Stimulated activated CD4-positive, alpha-beta T cell treated with anti-CD3 and anti-CD28 coated beads, Interleukin-12 subunit alpha, Interleukin-12 subunit beta, amount 100 ng/mL, for 4 hours (primary cell): Measurements from ENCODE around the gene MRTFB.
"Not testable (repeated sequence)": the region's sequence is repeated elsewhere in the genome, so short reads cannot be mapped to it uniquely, and the experiment has no call there.

Source experiments
- DNase-seq: peaks from one replicate; pipeline ENCODE4 v3.0.0-alpha.2; 2020

The MRTFB gene

GRCh38 chr16:14070877-14071575 lies at the start of gene MRTFB:
Gene MRTFB (plus strand): TSS chr16:14071319. CDS start chr16:14140607, 69,288 bp downstream.
- DNase-seq: peak; percentile 83

GRCh38 chr16:14023526-14023925 lies 47.6 kb upstream of the MRTFB start:
- not testable (repeated sequence) for DNase-seq

GRCh38 chr16:14024283-14024682 lies 46.8 kb upstream of the MRTFB start:
- no peak for DNase-seq

- no peak for DNase-seq
Measured at GRCh38 chr16:14026572-14027285, 44.4 kb upstream of the MRTFB start.

- DNase-seq: no peak
Measured at GRCh38 chr16:14028202-14028601, 42.9 kb upstream of the MRTFB start.

GRCh38 chr16:14029658-14030057 lies 41.5 kb upstream of the MRTFB start:
- no peak for DNase-seq

GRCh38 chr16:14035092-14035491 lies 36.0 kb upstream of the MRTFB start:
- no peak for DNase-seq

GRCh38 chr16:14036889-14037288 lies 34.2 kb upstream of the MRTFB start:
- no peak for DNase-seq

- DNase-seq: no peak
Measured at GRCh38 chr16:14037960-14038359, 33.2 kb upstream of the MRTFB start.

GRCh38 chr16:14041164-14041563 lies 30.0 kb upstream of the MRTFB start:
- DNase-seq: no peak

- no peak for DNase-seq
Measured at GRCh38 chr16:14042706-14043105, 28.4 kb upstream of the MRTFB start.

GRCh38 chr16:14043278-14043677 lies 27.8 kb upstream of the MRTFB start:
- no peak for DNase-seq

- DNase-seq: no peak
Measured at GRCh38 chr16:14043793-14044192, 27.3 kb upstream of the MRTFB start.

- DNase-seq: not testable (repeated sequence)
Measured at GRCh38 chr16:14047121-14047859, 23.8 kb upstream of the MRTFB start.

GRCh38 chr16:14050291-14051027 lies 20.7 kb upstream of the MRTFB start:
- DNase-seq: no peak

- no peak for DNase-seq
Measured at GRCh38 chr16:14051103-14051729, 19.9 kb upstream of the MRTFB start.

- no peak for DNase-seq
Measured at GRCh38 chr16:14056970-14057369, 14.1 kb upstream of the MRTFB start.

- no peak for DNase-seq
Measured at GRCh38 chr16:14057878-14058382, 13.2 kb upstream of the MRTFB start.

GRCh38 chr16:14061732-14062259 lies 9.3 kb upstream of the MRTFB start:
- DNase-seq: no peak

GRCh38 chr16:14062261-14062660 lies 8.9 kb upstream of the MRTFB start:
- no peak for DNase-seq

- DNase-seq: no peak
Measured at GRCh38 chr16:14063618-14064581, 7.2 kb upstream of the MRTFB start.
